PC-9 (cell line): ENCODE data around the gene SAG. TPM values are rescaled to one million over a fixed set of nuclear protein-coding genes. Genes with fewer than 3 reads are reported as not detected.

Source experiments
- BruUV-seq: library from RNA; stranded (reverse); fragments of 400-500 nt; replicated peaks from 2 replicates; lab custom pipeline; 2021; lab: Mats Ljungman, UMichigan
- CTCF ChIA-PET: fragments of 300-600 bp; sonication (Branson Sonifier 250); formaldehyde crosslinking; loops from one replicate; lab custom pipeline; 2022; ENCODE audit warnings: antibody characterized with exemption; lab: Charles Lee
- POLR2A ChIA-PET: fragments of 300-600 bp; sonication (Branson Sonifier 250); formaldehyde crosslinking; loops from one replicate; lab custom pipeline; 2022; ENCODE audit warnings: antibody characterized with exemption; ENCODE audit not compliant: unreplicated experiment; lab: Charles Lee
- DNase-seq, 2 experiments: peaks; one replicate each; pipeline versions ENCODE4 v3.0.0 to v3.0.0-alpha.2; 2015 to 2022; ENCODE audit warnings: mixed read lengths in 1 of 2
- H2AFZ ChIP-seq: fragments of 200-600 bp; sonication (generic); 2 replicates; pipeline ENCODE4 v1.8.1; 2017; ENCODE audit warnings: antibody characterized with exemption
- H3F3A ChIP-seq: fragments of 200-600 bp; sonication (generic); 2 replicates; pipeline ENCODE4 v1.8.1; 2017; ENCODE audit warnings: antibody characterized with exemption, mild to moderate bottlenecking, low read depth; ENCODE audit not compliant: insufficient read depth
- H3K27ac ChIP-seq: fragments of 200-600 bp; sonication (generic); 2 replicates; pipeline ENCODE4 v1.6.1; 2016; ENCODE audit warnings: mixed run types
- H3K27me3 ChIP-seq: fragments of 200-600 bp; sonication (generic); 2 replicates; pipeline ENCODE4 v1.6.1; 2016; ENCODE audit warnings: low read depth, mixed run types; ENCODE audit not compliant: insufficient read depth
- H3K36me3 ChIP-seq: fragments of 200-600 bp; sonication (generic); 2 replicates; pipeline ENCODE4 v1.6.1; 2016; ENCODE audit warnings: low read depth, mixed run types
- H3K4me1 ChIP-seq: fragments of 200-600 bp; sonication (generic); replicated peaks from 2 replicates; pipeline ENCODE4 v1.6.1; 2016; ENCODE audit warnings: mixed run types; ENCODE audit not compliant: insufficient read depth
- H3K4me2 ChIP-seq: fragments of 200-600 bp; sonication (generic); 2 replicates; pipeline ENCODE4 v1.6.1; 2017; ENCODE audit warnings: mixed run types
- H3K4me3 ChIP-seq: fragments of 200-600 bp; sonication (generic); 2 replicates; pipeline ENCODE4 v1.6.1; 2016; ENCODE audit warnings: mixed run types
- H3K79me2 ChIP-seq: fragments of 200-600 bp; sonication (generic); 2 replicates; pipeline ENCODE4 v1.6.1; 2017; ENCODE audit warnings: low read depth, mixed run types
- H3K9me2 ChIP-seq: fragments of 200-600 bp; sonication (generic); 2 replicates; pipeline ENCODE4 v1.8.1; 2017; ENCODE audit warnings: mild to moderate bottlenecking; ENCODE audit not compliant: insufficient read depth
- H3K9me3 ChIP-seq: fragments of 200-600 bp; sonication (generic); 2 replicates; pipeline ENCODE4 v1.8.1; 2016; ENCODE audit warnings: low read depth; ENCODE audit not compliant: insufficient read depth
- H4K20me1 ChIP-seq: fragments of 200-600 bp; sonication (generic); 2 replicates; pipeline ENCODE4 v1.8.1; 2017; ENCODE audit not compliant: insufficient read depth
- EZH2 ChIP-seq: fragments of 200-600 bp; sonication (generic); IDR thresholded peaks from 2 replicates; pipeline ENCODE4 v1.8.0; 2017; ENCODE audit warnings: antibody characterized with exemption, low read depth
- intact Hi-C: fragments of 100-400 bp; cut with micrococcal nuclease; formaldehyde crosslinking; loops from one replicate; pipeline ENCODE4 v1.10.0; 2022; ENCODE audit not compliant: unreplicated experiment
- total RNA-seq: library from RNA; stranded (reverse); gene quantifications from 2 replicates; pipeline ENCODE4 v1.2.3, GENCODE V29; 2021
- TF ChIP-seq, protein P1 (sequence below): fragments of 200-600 bp; sonication (generic); conservative IDR thresholded peaks from 2 replicates; pipeline ENCODE4 v1.6.1; 2017; ENCODE audit warnings: mixed run types, antibody characterized with exemption, mild to moderate bottlenecking, moderate library complexity

SAG gene
- total RNA-seq, 1 experiment from 2014 or later: not detected

GRCh38 chr2:233375490-233376314 lies 68.1 kb downstream of the SAG start:
- Histone ChIP-seq H4K20me1 (0 out of 2 replicates have a peak, but pooled peaks cover 7% of the 10 kb centered on the region), H3K4me2 (no peak overlapping the region), H3K4me1 (peaks cover 7% of the 10 kb centered on the region), H3K79me2 (peaks cover 50% of the 10 kb centered on the region), H3K9me3 (no peaks in the 10 kb centered on the region), H3K9me2 (no peaks in the 10 kb centered on the region), H3K27me3 (no peaks in the 10 kb centered on the region), H3K27ac (no peak overlapping the region), H2AFZ (no peak overlapping the region), H3K36me3 (peaks cover 23% of the 10 kb centered on the region; the same call in 1 of the 2 replicates), H3F3A (peaks cover 3% of the 10 kb centered on the region; the same call in 1 of the 2 replicates), H3K4me3 (no peak overlapping the region)
- POLR2A ChIA-PET: no interaction called here
- CTCF ChIA-PET: interaction anchor here (0.6 kb wide), 1 partner anchor 71 kb away, joined by 3 read pairs; no protein-coding TSS in a partner anchor
- no peak for TF ChIP-seq EZH2
- TF ChIP-seq, protein P1, sequence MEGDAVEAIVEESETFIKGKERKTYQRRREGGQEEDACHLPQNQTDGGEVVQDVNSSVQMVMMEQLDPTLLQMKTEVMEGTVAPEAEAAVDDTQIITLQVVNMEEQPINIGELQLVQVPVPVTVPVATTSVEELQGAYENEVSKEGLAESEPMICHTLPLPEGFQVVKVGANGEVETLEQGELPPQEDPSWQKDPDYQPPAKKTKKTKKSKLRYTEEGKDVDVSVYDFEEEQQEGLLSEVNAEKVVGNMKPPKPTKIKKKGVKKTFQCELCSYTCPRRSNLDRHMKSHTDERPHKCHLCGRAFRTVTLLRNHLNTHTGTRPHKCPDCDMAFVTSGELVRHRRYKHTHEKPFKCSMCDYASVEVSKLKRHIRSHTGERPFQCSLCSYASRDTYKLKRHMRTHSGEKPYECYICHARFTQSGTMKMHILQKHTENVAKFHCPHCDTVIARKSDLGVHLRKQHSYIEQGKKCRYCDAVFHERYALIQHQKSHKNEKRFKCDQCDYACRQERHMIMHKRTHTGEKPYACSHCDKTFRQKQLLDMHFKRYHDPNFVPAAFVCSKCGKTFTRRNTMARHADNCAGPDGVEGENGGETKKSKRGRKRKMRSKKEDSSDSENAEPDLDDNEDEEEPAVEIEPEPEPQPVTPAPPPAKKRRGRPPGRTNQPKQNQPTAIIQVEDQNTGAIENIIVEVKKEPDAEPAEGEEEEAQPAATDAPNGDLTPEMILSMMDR: no peak
- no TSS peak for BruUV-seq
- DNase-seq: no peak
- intact Hi-C loops: no loop called here

DNA sequence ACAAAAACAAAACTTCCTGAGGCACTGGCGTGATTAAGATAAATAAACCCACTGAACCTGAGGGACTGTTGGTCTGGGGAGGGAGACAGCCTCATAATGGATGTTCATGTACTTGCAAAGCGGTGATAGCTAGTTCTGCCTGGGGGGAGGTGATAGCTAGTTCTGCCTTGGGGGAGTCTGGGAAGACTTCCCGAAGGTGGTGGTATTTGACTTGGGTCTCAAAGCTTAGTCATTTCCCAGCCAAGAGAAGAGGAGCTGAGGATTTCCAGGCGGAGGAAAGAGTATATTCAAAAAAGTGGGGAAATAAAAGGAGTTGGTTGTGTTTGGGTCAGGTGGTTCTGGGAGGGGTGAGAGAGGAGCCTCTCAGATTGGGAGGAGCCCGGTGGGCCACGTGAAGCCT lies 71.4 kb downstream of the SAG start:
- peaks cover 23% of the 10 kb centered on the region for H3F3A ChIP-seq
- TF ChIP-seq EZH2: no peak
- TF ChIP-seq, protein P1: no peak
- H3K9me3 ChIP-seq: no peaks in the 10 kb centered on the region
- H3K27ac ChIP-seq: no peak overlapping the region
- H3K36me3 ChIP-seq: 0 out of 2 replicates have a peak, but pooled peaks cover 5% of the 10 kb centered on the region
- H2AFZ ChIP-seq: no peak overlapping the region
- no peak for DNase-seq
- BruUV-seq: no TSS peak
- ChIA-PET POLR2A (no interaction called here), CTCF (interaction anchor here (0.7 kb wide), 1 partner anchor 633 kb away, joined by 6 read pairs; no protein-coding TSS in a partner anchor)
- H3K9me2 ChIP-seq: no peaks in the 10 kb centered on the region
- peaks cover 63% of the 10 kb centered on the region for H3K79me2 ChIP-seq
- H3K4me3 ChIP-seq: no peak overlapping the region
- no peaks in the 10 kb centered on the region for H3K27me3 ChIP-seq
- H3K4me2 ChIP-seq: no peak overlapping the region
- H3K4me1 ChIP-seq: peaks cover 37% of the 10 kb centered on the region
- intact Hi-C loops: no loop called here
- H4K20me1 ChIP-seq: peaks cover 16% of the 10 kb centered on the region

GRCh38 chr2:233379441-233379840 lies 71.8 kb downstream of the SAG start:
- CTCF ChIA-PET: interaction anchor here (0.7 kb wide), 1 partner anchor 633 kb away, joined by 6 read pairs; no protein-coding TSS in a partner anchor
- H3K4me1 ChIP-seq: peaks cover 41% of the 10 kb centered on the region
- peaks cover 67% of the 10 kb centered on the region for H3K79me2 ChIP-seq

More at GRCh38 chr2:233379441-233379840, 71.8 kb downstream of the SAG start:
- H3K4me2 ChIP-seq: no peak overlapping the region
- TF ChIP-seq, protein P1: no peak
- no peak for TF ChIP-seq EZH2
- no peak for DNase-seq
- H3K27ac ChIP-seq: no peak overlapping the region
- peaks cover 23% of the 10 kb centered on the region for H3F3A ChIP-seq
- intact Hi-C loops: no loop called here
- no peak overlapping the region for H2AFZ ChIP-seq
- H3K4me3 ChIP-seq: no peak overlapping the region
- H3K27me3 ChIP-seq: no peaks in the 10 kb centered on the region
- POLR2A ChIA-PET: no interaction called here
- H4K20me1 ChIP-seq: peaks cover 18% of the 10 kb centered on the region
- no peaks in the 10 kb centered on the region for H3K9me2 ChIP-seq
- no peaks in the 10 kb centered on the region for H3K9me3 ChIP-seq
- H3K36me3 ChIP-seq: 0 out of 2 replicates have a peak, but pooled peaks cover 5% of the 10 kb centered on the region
- no TSS peak for BruUV-seq
